GM21529 (cell line): ENCODE measurements around the gene LRRC8E.

Experiments used
- ATAC-seq: cut with Tn5 transposase; IDR thresholded peaks from one replicate; pipeline ENCODE4 v1.9.1; 2021; ENCODE audit not compliant: unreplicated experiment

Gene LRRC8E

DNA sequence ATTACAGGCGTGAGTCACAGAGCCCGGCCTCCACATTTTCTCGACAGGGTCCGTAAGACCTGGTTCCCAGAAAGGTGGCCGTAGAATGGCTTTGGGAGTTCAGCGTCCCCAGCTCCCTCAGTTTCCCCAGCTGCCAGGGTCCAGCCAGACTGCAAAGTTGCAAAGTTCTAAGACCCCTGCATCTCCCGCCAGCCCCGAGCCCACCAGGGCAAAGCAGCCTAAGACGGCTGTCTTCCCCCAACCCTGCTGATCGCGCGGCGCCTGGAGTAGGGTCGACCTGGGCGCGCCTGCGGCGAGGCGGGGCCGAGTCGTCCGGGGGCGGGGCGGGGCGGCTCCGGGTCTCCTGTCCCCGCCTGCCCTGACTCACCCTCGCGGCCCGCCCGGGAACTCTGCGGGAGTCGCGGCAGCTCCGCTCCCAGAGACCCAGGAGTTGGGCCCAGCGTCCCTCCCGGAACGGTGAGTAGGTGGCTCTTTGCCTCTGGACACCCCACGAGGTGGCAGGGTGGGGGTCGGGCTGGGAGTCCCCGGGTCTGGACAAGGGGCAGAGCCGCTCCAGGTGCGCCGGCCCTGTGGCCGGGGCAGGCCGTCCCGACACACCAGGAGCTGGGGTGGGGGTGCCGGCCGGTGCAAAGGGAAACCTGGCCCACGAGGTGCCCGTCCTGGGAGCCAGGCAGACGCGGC is at the start of gene LRRC8E:
Gene LRRC8E (plus strand): TSS at position 366 of the 681 bp plus-strand sequence. CDS start 7,094 bp downstream, outside the sequence.
- no peak for ATAC-seq

DNA sequence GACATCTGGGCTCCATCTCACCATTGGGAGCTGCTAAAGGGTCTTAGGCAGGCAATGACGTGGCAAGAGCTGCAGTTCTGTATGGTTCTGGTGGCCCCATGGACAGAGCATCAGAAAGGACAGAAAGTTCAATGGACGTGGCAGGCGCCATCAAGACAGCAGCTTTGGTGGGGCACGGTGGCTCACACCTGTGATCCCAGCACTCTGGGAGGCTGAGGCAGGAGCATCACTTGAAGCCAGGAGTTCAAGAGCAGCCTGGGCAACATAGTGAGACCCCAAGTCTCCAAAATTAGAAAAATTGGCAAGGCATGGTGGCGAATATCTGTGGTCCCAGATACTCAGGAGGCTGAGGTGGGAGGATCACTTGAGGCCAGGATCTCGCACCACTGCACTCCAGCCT is 48.8 kb upstream of the LRRC8E start:
- no peak for ATAC-seq

DNA sequence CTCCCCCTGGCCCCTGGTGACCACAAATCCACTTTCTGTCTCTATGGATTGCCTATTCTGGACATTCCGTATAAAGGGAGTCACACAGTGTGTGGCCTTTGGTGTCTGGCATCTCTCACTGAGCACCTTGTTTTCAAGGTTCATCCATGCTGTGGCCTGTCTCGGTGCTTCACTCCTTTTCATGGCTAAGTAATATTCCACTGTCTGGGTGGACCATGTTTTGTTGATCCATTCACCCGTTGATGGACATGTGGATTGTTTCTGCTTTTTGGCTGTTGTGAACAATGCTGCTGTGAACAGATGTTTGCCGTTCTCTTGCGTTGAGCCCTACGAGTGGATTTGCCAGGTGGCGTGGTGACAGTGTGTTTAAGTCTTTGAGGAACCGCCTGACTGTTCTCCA is 47.7 kb upstream of the LRRC8E start:
- ATAC-seq, result no peak

DNA sequence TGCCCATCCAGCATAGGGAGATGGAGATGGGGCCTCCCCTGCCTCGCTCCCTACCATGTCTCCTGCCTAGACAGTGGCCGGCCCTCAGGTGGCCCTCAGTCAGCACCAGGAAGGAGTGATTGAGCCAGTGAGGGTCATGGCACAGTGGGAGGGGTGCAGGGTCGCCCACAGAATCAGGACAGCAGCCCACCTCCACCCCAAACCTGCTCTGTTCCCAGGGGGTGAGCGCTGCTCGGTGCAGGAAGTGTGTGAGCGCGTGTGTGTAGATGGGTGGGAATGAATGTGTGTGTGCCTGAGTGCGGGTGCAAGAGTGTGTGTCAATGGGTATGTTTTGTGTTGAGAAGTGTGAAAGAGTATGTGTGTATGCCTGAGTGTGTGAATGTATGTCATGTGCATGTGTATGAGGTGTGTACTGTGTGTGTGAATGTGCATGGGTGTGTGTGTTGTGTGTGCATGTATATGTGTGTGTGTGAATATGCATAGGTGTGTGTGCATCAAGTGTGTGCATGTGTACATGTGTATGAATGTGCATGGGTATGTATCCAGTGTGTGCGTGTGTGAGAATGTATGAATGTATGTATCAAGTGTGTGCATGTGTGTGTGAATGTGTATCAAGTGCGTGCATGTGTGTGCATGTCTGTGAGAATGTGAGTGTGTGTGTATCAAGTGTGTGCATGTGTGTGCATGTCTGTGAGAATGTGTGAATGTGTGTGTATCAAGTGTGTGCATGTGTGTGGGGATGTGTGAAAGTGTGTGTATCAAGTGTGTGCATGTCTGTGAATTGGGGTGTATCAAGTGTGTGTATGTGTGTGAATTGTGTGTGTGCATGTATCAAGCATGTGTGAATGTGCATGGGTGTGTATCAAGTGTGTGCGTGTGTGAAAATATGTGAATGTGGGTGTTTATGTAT is 46.3 kb upstream of the LRRC8E start:
- ATAC-seq, result no peak

DNA sequence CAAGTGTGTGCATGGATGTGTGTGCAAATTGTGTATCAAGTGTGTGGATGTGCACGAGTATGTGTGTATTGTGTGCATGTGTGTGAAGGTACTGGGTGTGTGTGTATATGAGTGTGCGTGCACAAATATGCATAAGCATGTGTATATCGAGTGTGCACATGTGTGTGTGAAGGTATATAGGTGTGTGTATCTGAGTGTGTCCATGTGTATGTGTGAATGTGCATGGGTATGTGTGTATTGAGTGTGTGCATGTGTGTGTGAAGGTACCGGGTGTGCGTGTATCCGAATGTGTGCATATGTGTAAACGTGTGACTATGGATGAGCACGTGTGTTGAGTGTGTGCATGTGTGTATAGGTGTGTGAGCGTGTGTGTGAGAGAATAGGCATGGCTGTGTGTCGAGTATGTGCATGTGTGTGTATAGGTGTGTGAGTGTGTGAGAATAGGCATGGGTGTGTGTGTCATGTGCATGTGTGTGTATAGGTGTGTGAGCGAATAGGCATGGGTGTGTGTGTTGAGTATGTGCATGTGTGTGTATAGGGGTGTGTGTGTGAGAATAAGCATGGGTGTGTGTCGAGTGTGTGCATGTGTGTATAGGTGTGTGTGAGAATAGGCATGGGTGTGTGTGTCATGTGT is 45.5 kb upstream of the LRRC8E start:
- ATAC-seq, result no peak

DNA sequence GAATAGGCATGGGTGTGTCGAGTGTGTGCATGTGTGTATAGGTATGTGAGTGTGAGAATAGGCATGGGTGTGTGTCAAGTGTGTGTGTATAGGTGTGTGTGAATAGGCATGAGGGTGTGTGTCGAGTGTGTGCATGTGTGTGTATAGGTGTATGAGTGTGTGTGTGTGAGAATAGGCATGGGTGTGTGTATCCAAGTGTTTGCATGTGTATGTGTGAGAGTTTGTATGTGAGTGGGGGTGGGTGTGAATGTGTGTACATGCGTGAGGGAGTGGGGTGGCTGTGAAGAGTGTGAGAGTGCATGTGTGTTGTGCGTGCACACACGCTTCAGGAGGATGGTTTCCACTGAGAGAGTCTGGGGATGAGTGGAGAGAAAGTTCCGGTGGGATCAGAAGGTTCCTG is 44.8 kb upstream of the LRRC8E start:
- no peak for ATAC-seq

DNA sequence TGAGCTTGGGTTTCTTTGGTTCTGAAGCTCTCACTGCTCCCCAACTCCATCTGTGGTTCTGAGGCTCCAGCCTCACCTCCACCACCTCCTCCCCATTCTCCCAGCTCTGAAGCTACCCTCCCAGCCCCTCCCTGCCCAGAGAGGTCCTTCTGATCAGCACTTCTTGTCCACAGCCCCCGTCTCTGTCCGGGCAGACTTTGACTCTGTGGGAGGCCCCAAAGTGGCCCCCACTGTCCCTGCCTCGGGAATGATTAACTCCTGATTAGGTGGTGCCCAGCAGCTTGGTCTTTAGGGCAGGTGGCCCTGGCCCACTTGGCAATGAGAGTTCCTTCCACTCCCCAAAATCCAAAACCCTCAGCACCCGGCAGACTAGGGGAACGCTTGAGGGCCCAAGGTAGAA is 43.9 kb upstream of the LRRC8E start:
- ATAC-seq, result no peak

DNA sequence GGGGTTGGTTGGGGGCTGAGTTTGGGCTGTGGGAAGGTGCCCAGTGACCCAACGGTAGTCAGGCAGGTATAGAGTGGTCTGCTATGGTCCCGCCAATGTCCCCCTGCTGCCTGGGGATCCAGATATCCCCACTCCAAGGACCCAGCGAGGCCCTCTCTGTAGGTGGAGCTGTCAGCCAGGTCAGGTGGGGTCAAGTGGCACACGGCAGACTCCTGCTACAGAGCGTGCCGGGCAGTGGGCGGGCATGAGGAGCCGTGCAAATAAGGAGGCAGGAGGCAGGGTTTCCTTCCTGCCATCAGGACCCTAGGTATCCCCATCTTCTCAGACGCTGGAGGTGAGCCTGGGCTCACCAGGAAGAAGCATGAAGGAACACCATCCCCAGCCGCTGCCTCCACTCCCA is 43.4 kb upstream of the LRRC8E start:
- ATAC-seq, result no peak

DNA sequence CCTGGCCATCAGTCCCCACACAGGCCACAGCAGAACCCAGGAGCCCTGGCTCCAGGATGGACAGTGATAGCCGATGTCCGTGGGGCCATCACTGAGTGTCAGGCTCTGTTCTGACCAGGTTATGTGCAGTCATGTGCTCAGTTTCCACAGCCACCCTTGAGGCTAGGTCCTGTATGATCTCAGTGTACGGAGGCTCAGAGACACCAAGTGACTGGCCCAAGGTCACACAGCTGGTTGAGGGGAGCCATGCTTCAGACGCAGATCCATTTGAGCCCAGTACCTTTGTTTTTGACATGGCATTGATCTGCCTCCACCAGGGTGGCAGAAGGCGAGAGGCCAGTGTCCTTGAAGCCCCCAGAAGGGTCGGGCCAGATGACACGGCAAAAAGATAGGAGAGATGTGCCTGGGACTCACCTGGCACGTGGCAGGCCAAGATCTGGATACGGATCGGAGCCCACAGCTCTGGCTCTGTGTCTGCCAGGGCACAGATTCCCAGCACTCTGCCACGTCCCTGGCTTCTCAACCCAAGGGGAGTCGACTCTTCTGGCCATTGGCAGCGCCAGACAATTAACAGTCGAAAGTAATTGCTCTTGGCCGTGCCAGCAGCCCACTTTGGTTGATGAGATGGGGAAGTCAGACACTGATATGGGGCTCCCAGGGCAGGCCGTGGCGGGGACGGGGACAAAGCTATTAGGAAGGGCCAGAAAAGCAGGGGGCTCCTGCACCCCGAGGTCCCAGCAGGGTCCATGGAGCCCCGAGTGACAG is 42.7 kb upstream of the LRRC8E start:
- no peak for ATAC-seq

DNA sequence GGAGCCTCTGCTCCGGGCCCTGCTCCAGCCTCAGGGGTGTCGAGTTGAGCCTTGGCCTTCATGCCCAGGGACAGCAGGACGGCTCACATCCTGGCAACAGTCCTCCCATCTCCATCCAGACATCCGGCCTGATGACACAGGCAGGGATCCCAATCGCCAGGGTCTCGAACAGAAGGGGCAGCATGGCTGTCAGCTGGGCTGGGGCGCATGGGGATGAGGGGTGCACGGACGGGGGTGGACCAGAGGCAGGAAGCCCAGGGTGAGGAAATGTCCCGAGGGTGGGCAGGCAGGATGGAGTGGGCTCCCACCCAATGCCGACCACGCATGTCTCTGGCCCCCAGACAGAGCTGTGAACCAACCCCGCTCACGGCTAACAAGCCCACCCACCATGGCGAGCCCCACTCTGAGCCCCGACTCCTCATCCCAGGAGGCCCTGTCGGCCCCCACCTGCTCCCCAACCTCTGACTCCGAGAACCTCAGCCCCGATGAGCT is 42.1 kb upstream of the LRRC8E start:
- ATAC-seq, result no peak

DNA sequence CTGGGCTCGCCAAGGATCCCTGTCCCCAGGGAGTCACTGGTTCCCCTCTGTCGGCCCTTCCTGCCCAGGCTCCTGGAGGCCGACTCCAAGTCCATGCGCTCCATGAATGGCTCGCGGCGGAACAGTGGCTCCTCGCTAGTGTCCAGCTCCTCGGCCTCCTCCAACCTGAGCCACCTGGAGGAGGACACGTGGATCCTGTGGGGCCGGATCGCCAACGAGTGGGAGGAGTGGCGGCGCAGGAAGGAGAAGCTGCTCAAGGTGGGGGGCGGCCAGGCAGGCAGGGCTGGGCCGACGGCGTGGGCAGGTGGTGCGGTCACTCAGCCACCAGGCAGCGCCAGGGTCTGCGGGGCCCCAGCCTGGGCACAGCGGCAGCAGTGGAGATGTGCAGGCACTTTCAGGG is 40.6 kb upstream of the LRRC8E start:
- no peak for ATAC-seq

DNA sequence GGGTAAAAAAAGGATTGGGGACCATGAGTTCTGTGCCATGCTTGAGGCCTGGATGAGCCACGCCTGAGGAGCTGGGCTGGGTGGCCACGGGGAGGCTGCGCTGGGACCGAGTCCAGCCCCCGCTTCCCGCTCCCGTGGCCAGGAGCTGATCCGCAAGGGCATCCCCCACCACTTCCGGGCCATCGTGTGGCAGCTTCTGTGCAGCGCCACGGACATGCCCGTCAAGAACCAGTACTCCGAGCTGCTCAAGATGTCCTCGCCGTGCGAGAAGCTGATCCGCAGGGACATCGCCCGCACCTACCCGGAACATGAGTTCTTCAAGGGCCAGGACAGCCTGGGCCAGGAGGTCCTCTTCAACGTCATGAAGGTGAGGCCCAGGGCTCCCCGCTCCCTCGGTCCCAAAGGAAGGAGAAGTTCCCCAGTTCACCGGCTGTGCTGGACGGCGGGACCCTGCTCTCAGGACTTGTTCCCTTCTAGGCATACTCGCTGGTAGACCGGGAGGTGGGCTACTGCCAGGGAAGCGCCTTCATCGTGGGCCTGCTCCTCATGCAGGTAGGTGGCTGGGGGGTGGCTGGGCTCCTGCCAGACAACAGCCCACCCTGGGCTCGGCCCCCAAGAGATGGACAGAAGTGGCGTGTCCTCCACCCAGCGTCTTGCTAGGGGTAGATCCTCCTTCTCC is 39.4 kb upstream of the LRRC8E start:
- no peak for ATAC-seq

DNA sequence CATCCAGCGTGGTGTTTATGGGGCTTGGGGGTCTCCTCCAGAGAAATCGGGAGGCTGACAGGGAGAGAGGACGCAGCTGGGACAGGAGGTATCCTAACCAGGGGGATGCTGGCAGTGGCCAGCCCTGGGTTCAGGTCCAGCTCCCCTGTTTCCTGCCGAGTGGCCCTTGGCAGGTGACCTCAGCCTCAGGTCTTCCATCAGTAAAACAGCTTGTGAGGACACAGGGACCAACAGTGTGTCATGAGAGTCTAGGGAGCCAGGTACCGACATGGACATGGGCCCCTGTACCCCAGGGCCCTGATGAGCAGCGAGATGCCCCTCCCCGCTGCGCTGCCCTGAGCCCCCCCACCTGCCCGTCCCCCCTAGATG is 38.7 kb upstream of the LRRC8E start:
- ATAC-seq, result no peak

DNA sequence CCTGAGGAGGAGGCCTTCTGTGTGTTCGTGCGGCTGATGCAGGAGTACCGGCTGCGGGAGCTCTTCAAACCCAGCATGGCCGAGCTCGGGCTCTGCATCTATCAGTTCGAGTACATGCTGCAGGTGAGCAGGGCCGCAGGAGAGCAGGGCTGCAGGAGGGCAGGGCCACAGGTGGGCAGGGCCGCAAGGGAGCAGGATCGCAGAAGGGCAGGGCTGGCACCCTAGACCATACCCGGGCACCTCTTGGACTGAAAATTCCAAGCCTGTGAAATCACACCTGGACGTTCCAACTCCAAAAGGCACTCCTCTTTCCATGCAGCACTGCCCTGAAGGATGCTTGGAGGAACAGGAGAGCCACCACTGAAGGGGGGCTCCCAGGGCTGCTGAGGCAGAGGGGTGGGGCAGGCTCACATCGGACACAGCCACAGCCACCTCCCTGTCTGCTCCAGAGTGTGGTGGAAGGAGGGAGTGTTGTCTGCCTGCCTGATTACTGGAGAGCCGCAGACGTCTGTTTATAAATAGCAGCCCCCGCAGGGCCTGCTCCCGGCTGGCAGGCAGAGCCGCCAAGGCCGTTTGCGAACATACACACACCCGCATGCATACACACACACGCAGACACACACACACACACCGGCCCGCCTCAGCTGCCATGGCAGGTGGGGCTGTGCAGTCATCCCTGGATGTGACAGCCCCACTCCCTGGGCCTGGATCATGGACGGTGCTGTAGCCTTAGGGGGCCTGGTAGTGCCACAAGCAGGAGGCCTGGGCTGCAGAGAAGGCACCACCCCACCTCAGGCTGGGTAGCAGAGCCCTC is 38.1 kb upstream of the LRRC8E start:
- no peak for ATAC-seq

DNA sequence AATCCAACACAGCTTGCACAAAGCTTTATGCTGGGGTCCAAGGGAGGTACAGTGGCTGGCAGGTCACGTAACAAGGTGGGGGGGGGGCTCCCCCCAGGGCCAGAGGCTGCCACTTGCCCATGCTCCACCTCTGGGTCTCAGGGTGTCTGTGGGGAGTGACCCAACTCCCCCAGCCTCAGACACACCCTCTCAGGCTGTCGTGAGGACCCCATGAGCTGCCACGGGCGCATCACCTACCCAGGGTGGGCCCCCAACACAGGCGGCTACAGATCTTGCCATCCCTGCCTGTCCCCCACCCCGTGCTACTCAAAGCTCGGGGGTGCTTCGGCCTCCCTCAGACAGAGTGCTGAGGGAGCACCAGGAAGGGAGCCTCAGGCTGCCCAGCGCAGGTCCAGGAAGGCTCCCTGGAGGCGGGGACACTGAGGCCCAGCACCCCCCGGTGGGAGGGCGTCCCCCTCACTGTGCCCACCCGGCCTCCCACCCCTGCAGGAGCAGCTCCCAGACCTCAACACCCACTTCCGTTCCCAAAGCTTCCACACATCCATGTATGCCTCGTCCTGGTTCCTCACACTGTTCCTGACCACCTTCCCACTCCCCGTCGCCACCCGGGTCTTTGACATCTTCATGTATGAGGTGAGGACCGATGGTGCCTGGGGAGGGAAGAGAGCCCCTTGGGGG is 37.2 kb upstream of the LRRC8E start:
- no peak for ATAC-seq

DNA sequence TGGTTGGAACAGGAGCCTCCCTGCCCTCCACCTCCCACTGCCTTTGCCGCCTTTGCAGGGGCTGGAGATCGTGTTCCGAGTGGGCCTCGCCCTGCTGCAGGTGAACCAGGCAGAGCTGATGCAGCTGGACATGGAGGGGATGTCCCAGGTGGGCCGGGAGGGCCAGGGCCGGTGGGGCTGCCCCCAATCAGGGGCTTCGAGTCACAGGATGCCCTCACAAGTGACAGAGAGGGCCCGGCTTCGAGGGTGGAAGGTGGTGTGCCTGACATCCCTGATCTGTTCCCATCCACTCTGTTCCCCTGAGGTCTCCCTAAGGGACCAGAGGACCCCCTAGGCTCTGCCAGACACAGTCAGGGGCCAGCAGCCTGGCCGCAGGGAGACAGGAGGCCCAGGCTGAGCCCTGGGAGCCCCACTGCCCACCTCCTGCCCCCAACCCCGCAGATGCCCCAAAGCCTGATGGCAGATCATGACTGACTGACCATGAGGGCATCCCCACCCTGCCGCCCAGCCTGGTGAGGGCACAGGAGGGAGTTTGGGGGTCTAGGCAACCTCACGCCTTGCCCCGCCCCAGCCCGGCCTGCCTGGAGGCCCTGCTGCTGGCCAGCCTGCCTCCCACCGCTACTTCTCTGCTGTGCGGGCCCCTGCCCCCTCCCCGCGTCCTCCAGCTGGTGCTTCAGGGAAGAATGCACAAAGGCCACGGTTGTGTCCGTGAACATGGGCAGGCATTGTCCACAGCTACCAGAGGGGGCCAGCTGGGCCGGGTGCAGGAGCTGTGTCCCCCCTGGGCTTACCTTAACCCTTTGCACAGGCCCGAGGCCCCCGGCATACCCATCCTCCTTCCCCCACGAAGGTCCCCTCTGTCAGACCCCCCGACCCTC is 36.4 kb upstream of the LRRC8E start:
- no peak for ATAC-seq

DNA sequence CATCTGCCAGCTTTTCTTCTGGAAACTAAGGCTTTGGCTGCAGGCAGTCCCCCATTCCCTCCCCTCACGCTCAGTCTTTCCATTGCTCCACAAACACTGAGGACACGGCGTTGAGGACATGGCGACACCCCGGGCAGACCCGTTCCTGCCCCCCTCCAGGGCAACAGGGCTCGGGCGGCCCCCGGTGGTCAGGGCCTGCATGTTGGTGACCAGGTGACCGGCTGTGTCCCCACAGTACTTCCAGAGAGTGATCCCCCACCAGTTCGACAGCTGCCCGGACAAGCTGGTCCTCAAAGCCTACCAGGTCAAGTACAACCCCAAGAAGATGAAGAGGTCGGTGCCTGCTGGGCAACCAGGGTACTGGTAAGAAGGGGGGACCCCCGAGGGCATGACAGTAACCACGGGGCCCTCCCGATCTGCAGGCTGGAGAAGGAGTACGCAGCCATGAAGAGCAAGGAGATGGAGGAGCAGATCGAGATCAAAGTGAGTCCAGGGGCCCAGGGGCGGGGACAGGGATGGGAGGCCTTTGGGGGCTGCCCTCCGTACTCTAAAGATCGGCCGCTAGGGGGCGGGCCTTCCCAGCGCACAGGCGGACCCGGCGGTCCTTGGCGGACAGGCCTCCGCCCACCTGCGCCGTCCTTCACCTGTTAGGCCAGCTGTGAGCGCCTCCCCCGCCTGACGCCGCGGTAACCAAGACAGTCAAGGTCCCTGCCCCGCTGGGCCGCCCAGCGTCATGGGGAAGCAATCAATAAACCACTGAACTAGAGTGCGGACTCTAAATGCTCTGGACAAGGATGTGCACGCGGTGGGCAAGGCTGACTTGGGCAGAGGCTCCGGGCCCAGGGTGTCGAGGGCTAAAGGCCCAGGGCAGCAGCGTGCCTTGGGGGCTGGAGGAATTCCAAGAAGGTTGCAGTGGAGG is 35.2 kb upstream of the LRRC8E start:
- ATAC-seq, result no peak
